IMR-90 (cell line): Measurements from ENCODE around the gene CLIC2. TPM values are rescaled to one million over a fixed set of nuclear protein-coding genes. Genes with fewer than 3 reads are reported as not detected.

Experiments used
- ATAC-seq: fragments of 200-7000 bp; cut with Tn5 transposase; 2 replicates; pipeline ENCODE4 v1.9.1; 2020; ENCODE audit warnings: low read depth, mild to moderate bottlenecking, moderate library complexity
- BruUV-seq: library from RNA; stranded (reverse); fragments of 400-500 nt; replicated peaks from 2 replicates; lab custom pipeline; 2021; lab: Mats Ljungman, UMichigan
- CTCF ChIA-PET: fragments of 300-600 bp; formaldehyde crosslinking; extraction: SDS; loops from one replicate; lab custom pipeline; 2021; ENCODE audit warnings: antibody characterized with exemption; lab: Yijun Ruan, JAX
- POLR2A ChIA-PET: fragments of 300-600 bp; sonication (Branson Sonifier 250); formaldehyde crosslinking; loops from one replicate; lab custom pipeline; 2022; ENCODE audit warnings: antibody characterized with exemption; ENCODE audit not compliant: unreplicated experiment; lab: Charles Lee
- DNase-seq: peaks from one replicate; pipeline ENCODE4 v3.0.0; 2013
- H2AFZ ChIP-seq: replicated peaks from 2 replicates; pipeline ENCODE3; 2013; ENCODE audit warnings: low read length, mild to moderate bottlenecking; ENCODE audit not compliant: poor library complexity
- H2AK5ac ChIP-seq: 2 replicates; pipeline ENCODE4 v1.6.1; 2013; ENCODE audit warnings: low read depth, low read length, inconsistent platforms
- H2AK9ac ChIP-seq: replicated peaks from 2 replicates; pipeline ENCODE3; 2013; ENCODE audit warnings: mild to moderate bottlenecking, low read depth, low read length, moderate library complexity; ENCODE audit not compliant: poor library complexity
- H2BK120ac ChIP-seq: 2 replicates; pipeline ENCODE4 v1.6.1; 2013; ENCODE audit warnings: low read depth, low read length, inconsistent platforms
- H2BK15ac ChIP-seq: 3 replicates; pipeline ENCODE4 v1.6.1; 2013; ENCODE audit warnings: low read depth, low read length, inconsistent platforms
- H2BK20ac ChIP-seq: 2 replicates; pipeline ENCODE4 v1.6.1; 2013; ENCODE audit warnings: low read depth, mild to moderate bottlenecking, inconsistent platforms, low read length, moderate library complexity
- H2BK5ac ChIP-seq: 2 replicates; pipeline ENCODE4 v1.6.1; 2013; ENCODE audit warnings: mild to moderate bottlenecking, low read depth, low read length, inconsistent platforms; ENCODE audit not compliant: poor library complexity, severe bottlenecking
- H3K14ac ChIP-seq: replicated peaks from 2 replicates; pipeline ENCODE4 v1.6.1; 2013; ENCODE audit warnings: low read depth, low read length, inconsistent platforms
- H3K18ac ChIP-seq: 2 replicates; pipeline ENCODE4 v1.6.1; 2013; ENCODE audit warnings: low read depth, low read length, control low read depth
- H3K23ac ChIP-seq: 2 replicates; pipeline ENCODE4 v1.6.1; 2013; ENCODE audit warnings: low read depth, low read length, inconsistent platforms
- H3K27ac ChIP-seq: 2 replicates; pipeline ENCODE4 v1.5.1; 2013; ENCODE audit warnings: mild to moderate bottlenecking, control low read depth, low read length; ENCODE audit not compliant: insufficient read depth
- H3K27me3 ChIP-seq: 2 replicates; pipeline ENCODE4 v1.6.1; 2013; ENCODE audit warnings: low read length; ENCODE audit not compliant: control insufficient read depth, insufficient read depth
- H3K36me3 ChIP-seq: 2 replicates; pipeline ENCODE4 v1.6.1; 2013; ENCODE audit warnings: low read length, mixed read lengths; ENCODE audit not compliant: control insufficient read depth, insufficient read depth
- H3K4ac ChIP-seq: 2 replicates; pipeline ENCODE4 v1.6.1; 2013; ENCODE audit warnings: low read depth, low read length, inconsistent platforms
- H3K4me1 ChIP-seq: 2 replicates; pipeline ENCODE4 v1.6.1; 2013; ENCODE audit warnings: low read length, mixed read lengths; ENCODE audit not compliant: control insufficient read depth, insufficient read depth
- H3K4me2 ChIP-seq: 2 replicates; pipeline ENCODE4 v1.6.1; 2013; ENCODE audit warnings: low read depth, mild to moderate bottlenecking, control low read depth, low read length, moderate library complexity
- H3K4me3 ChIP-seq: 2 replicates; pipeline ENCODE4 v1.5.1; 2013; ENCODE audit warnings: low read depth, mild to moderate bottlenecking, control low read depth, low read length, moderate library complexity; ENCODE audit not compliant: insufficient read depth
- H3K56ac ChIP-seq: 2 replicates; pipeline ENCODE4 v1.6.1; 2013; ENCODE audit warnings: low read length, inconsistent platforms; ENCODE audit not compliant: insufficient read depth; ENCODE audit errors: extremely low read depth
- H3K79me1 ChIP-seq, 2 experiments: 2 replicates each; pipeline ENCODE4 v1.6.1; 2013; ENCODE audit warnings: low read length in 2 of 2, inconsistent platforms in 1 of 2, low read depth in 1 of 2
- H3K9ac ChIP-seq: 2 replicates; pipeline ENCODE4 v1.6.1; 2013; ENCODE audit warnings: low read depth, low read length, control low read depth
- H3K9me1 ChIP-seq: 2 replicates; pipeline ENCODE4 v1.6.1; 2013; ENCODE audit warnings: low read length, inconsistent platforms; ENCODE audit not compliant: insufficient read depth
- H3K9me3 ChIP-seq: 2 replicates; pipeline ENCODE4 v1.6.1; 2013; ENCODE audit warnings: low read length; ENCODE audit not compliant: control insufficient read depth, insufficient read depth
- H4K20me1 ChIP-seq: 2 replicates; pipeline ENCODE4 v1.6.1; 2013; ENCODE audit warnings: low read length, inconsistent platforms; ENCODE audit not compliant: insufficient read depth
- H4K5ac ChIP-seq: 2 replicates; pipeline ENCODE4 v1.6.1; 2013; ENCODE audit warnings: mild to moderate bottlenecking, low read depth, low read length, control low read depth
- H4K8ac ChIP-seq, 2 experiments: 2 replicates each; pipeline ENCODE4 v1.6.1; 2013; ENCODE audit warnings: low read depth in 2 of 2, low read length in 2 of 2, control low read depth in 1 of 2, inconsistent platforms in 1 of 2
- H4K91ac ChIP-seq: 2 replicates; pipeline ENCODE4 v1.6.1; 2013; ENCODE audit warnings: low read depth, low read length, inconsistent platforms; ENCODE audit not compliant: insufficient read depth
- BHLHE40 ChIP-seq: fragments of 150-350 bp; IDR thresholded peaks from 2 replicates; pipeline ENCODE4 v1.6.1; 2016; ENCODE audit warnings: mild to moderate bottlenecking, low read depth, low read length
- CEBPB ChIP-seq: IDR thresholded peaks from 2 replicates; pipeline ENCODE4 v1.6.1; 2012; ENCODE audit warnings: low read depth, low read length, improper control_type of control experiment
- CHD1 ChIP-seq: IDR thresholded peaks from 2 replicates; pipeline ENCODE4 v1.6.1; 2012; ENCODE audit warnings: low read depth, low read length, improper control_type of control experiment
- FOS ChIP-seq: fragments of 150-350 bp; IDR thresholded peaks from 2 replicates; pipeline ENCODE4 v1.6.1; 2016; ENCODE audit warnings: low read depth, low read length
- MAFK ChIP-seq: IDR thresholded peaks from 2 replicates; pipeline ENCODE4 v1.6.1; 2012; ENCODE audit warnings: low read depth, low read length, improper control_type of control experiment
- MAZ ChIP-seq: IDR thresholded peaks from 2 replicates; pipeline ENCODE4 v1.6.1; 2012; ENCODE audit warnings: low read depth, mild to moderate bottlenecking, low read length, improper control_type of control experiment, moderate library complexity, borderline replicate concordance
- MXI1 ChIP-seq: IDR thresholded peaks from 2 replicates; pipeline ENCODE4 v1.6.1; 2012; ENCODE audit warnings: low read depth, mild to moderate bottlenecking, low read length, moderate library complexity, borderline replicate concordance
- NFE2L2 ChIP-seq: fragments of 150-350 bp; IDR thresholded peaks from 2 replicates; pipeline ENCODE4 v1.6.1; 2016; ENCODE audit warnings: low read depth, mild to moderate bottlenecking, low read length
- POLR2A ChIP-seq: IDR thresholded peaks from 2 replicates; pipeline ENCODE4 v1.6.1; 2012; ENCODE audit warnings: mild to moderate bottlenecking, low read depth, low read length
- RAD21 ChIP-seq: IDR thresholded peaks from 2 replicates; pipeline ENCODE4 v1.6.1; 2012; ENCODE audit warnings: low read length, improper control_type of control experiment
- RCOR1 ChIP-seq: IDR thresholded peaks from 2 replicates; pipeline ENCODE4 v1.6.1; 2012; ENCODE audit warnings: mild to moderate bottlenecking, low read length, improper control_type of control experiment; ENCODE audit not compliant: insufficient replicate concordance
- RFX5 ChIP-seq: IDR thresholded peaks from 2 replicates; pipeline ENCODE4 v1.8.0; 2012; ENCODE audit warnings: low read depth, mild to moderate bottlenecking, low read length, moderate library complexity
- SMC3 ChIP-seq: fragments of 150-350 bp; IDR thresholded peaks from 2 replicates; pipeline ENCODE4 v1.6.1; 2016; ENCODE audit warnings: low read depth, mild to moderate bottlenecking, antibody characterized with exemption, low read length, moderate library complexity
- USF2 ChIP-seq: fragments of 150-350 bp; IDR thresholded peaks from 2 replicates; pipeline ENCODE4 v1.6.1; 2017; ENCODE audit warnings: mild to moderate bottlenecking, antibody characterized with exemption, low read length, low read depth
- WGBS, 2 experiments: methylation state at CpG; one replicate each; pipeline versions ENCODE4 v1.1.5 to v1.1.7; 2013; ENCODE audit warnings: missing lambda C conversion rate in 2 of 2; ENCODE audit not compliant: insufficient read length in 1 of 2; ENCODE audit errors: extremely low coverage in 2 of 2; 5-methylcytosine and 5-hydroxymethylcytosine counted together
- dilution Hi-C: fragments of 300-500 bp; cut with HindIII; formaldehyde crosslinking; loops from one replicate; pipeline ENCODE4 v1.14.3; 2018; ENCODE audit warnings: low sequenced_read_pairs; ENCODE audit not compliant: unreplicated experiment
- in situ Hi-C: fragments of 300-500 bp; cut with MboI; formaldehyde crosslinking; loops from 3 replicates; pipeline ENCODE4 v1.14.3; 2019; ENCODE audit warnings: low sequenced_read_pairs, inconsistent platforms, mixed read lengths
- intact Hi-C: fragments of 100-400 bp; cut with micrococcal nuclease; formaldehyde crosslinking; loops from 2 replicates; pipeline ENCODE4 v1.10.0; 2022
- polyA plus RNA-seq, 3 experiments: library from polyadenylated mRNA; depleted of rRNA; stranded (reverse); fragments of >200 nt; gene quantifications; 2 replicates each; pipeline ENCODE4 v1.2.3, GENCODE V29; 2012; ENCODE audit warnings: low replicate concordance in 1 of 3
- total RNA-seq: library from RNA; depleted of rRNA; stranded (reverse); fragments of >200 nt; gene quantifications from 2 replicates; pipeline ENCODE4 v1.2.3, GENCODE V29; 2012
- TF ChIP-seq, protein P1 (sequence below): fragments of 150-350 bp; IDR thresholded peaks from 2 replicates; pipeline ENCODE4 v1.6.1; 2016; ENCODE audit warnings: low read depth, mild to moderate bottlenecking, low read length, moderate library complexity, borderline replicate concordance
- TF ChIP-seq, protein P2 (sequence below): conservative IDR thresholded peaks from 2 replicates; pipeline ENCODE4 v1.5.1; 2012; ENCODE audit warnings: mild to moderate bottlenecking, low read depth, low read length, improper control_type of control experiment

The CLIC2 gene
- total and polyA plus RNA-seq, 2 of the 4 experiments (the other 2 are of a cell fraction) = 0.07 to 0.18 TPM

GRCh38 chrX:155314260-155314659 lies 20.2 kb downstream of the CLIC2 start:
- H2BK15ac ChIP-seq = no peak overlapping the region
- WGBS, 2 experiments = no CpG with 5 or more reads among the region's 5 CpGs
- H4K8ac ChIP-seq = no peak overlapping the region
- H3K56ac ChIP-seq = no peak overlapping the region
- no peaks in the 10 kb centered on the region for H3K9me1 ChIP-seq
- in situ Hi-C loops = no loop called here
- no peak for ATAC-seq
- H4K5ac ChIP-seq = no peak overlapping the region
- H3K4me1 ChIP-seq = no peaks in the 10 kb centered on the region
- no peak overlapping the region for H3K4me2 ChIP-seq
- no TSS peak for BruUV-seq
- no peak overlapping the region for H2AK9ac ChIP-seq
- H3K4me3 ChIP-seq = no peak overlapping the region
- H3K23ac ChIP-seq = no peak overlapping the region
- H2BK120ac ChIP-seq = no peak overlapping the region
- no peak for DNase-seq
- H3K9me3 ChIP-seq = no peaks in the 10 kb centered on the region
- no peak overlapping the region for H3K14ac ChIP-seq
- H3K27me3 ChIP-seq = no peaks in the 10 kb centered on the region
- dilution Hi-C loops = no loop called here
- ChIA-PET CTCF (no interaction called here), POLR2A (no interaction called here)
- intact Hi-C loops = no loop called here
- no peak overlapping the region for H3K9ac ChIP-seq
- H3K4ac ChIP-seq = no peak overlapping the region
- H4K20me1 ChIP-seq = no peaks in the 10 kb centered on the region
- no peak overlapping the region for H3K27ac ChIP-seq
- H2BK5ac ChIP-seq = no peak overlapping the region
- TF ChIP-seq CEBPB = no peak
- no peak for TF ChIP-seq FOS
- no peak for TF ChIP-seq MAZ
- TF ChIP-seq, protein P1, sequence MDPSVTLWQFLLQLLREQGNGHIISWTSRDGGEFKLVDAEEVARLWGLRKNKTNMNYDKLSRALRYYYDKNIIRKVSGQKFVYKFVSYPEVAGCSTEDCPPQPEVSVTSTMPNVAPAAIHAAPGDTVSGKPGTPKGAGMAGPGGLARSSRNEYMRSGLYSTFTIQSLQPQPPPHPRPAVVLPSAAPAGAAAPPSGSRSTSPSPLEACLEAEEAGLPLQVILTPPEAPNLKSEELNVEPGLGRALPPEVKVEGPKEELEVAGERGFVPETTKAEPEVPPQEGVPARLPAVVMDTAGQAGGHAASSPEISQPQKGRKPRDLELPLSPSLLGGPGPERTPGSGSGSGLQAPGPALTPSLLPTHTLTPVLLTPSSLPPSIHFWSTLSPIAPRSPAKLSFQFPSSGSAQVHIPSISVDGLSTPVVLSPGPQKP = no peak
- TF ChIP-seq RFX5 = no peak
- TF ChIP-seq, protein P2, sequence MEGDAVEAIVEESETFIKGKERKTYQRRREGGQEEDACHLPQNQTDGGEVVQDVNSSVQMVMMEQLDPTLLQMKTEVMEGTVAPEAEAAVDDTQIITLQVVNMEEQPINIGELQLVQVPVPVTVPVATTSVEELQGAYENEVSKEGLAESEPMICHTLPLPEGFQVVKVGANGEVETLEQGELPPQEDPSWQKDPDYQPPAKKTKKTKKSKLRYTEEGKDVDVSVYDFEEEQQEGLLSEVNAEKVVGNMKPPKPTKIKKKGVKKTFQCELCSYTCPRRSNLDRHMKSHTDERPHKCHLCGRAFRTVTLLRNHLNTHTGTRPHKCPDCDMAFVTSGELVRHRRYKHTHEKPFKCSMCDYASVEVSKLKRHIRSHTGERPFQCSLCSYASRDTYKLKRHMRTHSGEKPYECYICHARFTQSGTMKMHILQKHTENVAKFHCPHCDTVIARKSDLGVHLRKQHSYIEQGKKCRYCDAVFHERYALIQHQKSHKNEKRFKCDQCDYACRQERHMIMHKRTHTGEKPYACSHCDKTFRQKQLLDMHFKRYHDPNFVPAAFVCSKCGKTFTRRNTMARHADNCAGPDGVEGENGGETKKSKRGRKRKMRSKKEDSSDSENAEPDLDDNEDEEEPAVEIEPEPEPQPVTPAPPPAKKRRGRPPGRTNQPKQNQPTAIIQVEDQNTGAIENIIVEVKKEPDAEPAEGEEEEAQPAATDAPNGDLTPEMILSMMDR = no peak
- TF ChIP-seq SMC3 = no peak
- TF ChIP-seq USF2 = no peak
- TF ChIP-seq MXI1 = no peak
- no peak for TF ChIP-seq RCOR1
- TF ChIP-seq RAD21 = no peak
- no peak for TF ChIP-seq POLR2A
- no peak for TF ChIP-seq CHD1
- TF ChIP-seq BHLHE40 = no peak
- no peak for TF ChIP-seq NFE2L2
- no peak for TF ChIP-seq MAFK
- no peak overlapping the region for H3K18ac ChIP-seq
- H3K79me1 ChIP-seq = no peaks in the 10 kb centered on the region
- H2AFZ ChIP-seq = no peak overlapping the region
- H2BK20ac ChIP-seq = no peak overlapping the region
- no peaks in the 10 kb centered on the region for H3K36me3 ChIP-seq
- H2AK5ac ChIP-seq = no peak overlapping the region
- no peak overlapping the region for H4K91ac ChIP-seq
